ENCODE results near the gene HBM. TPM values are rescaled to one million over a fixed set of nuclear protein-coding genes. Genes with fewer than 3 reads are reported as not detected.

Gene HBM
- total RNA-seq, 3 donors from 2014 or later (not counting 1 experiment from before 2014, with no cell fraction given): not detected

GRCh38 chr16:140175-140857, 25.5 kb upstream of the HBM start:
- Histone ChIP-seq H3K4me1 (ENCODE audit: control insufficient read depth, insufficient read depth, low read length) (peaks cover 14% of the 10 kb centered on the region), H3K27me3 (ENCODE audit: control insufficient read depth, insufficient read depth, low read length) (no peaks in the 10 kb centered on the region), H3K9me3 (ENCODE audit: control insufficient read depth, insufficient read depth, low read length) (no peaks in the 10 kb centered on the region), H3K27ac (ENCODE audit: low read length) (no peak overlapping the region), H3K36me3 (ENCODE audit: control insufficient read depth, insufficient read depth, low read length) (no peaks in the 10 kb centered on the region), H3K4me3 (ENCODE audit: low read length) (no peak overlapping the region)
- DNase-seq (no peak), ATAC-seq (no peak)
- Mint-ChIP-seq H3K36me3 (no peaks in the 10 kb centered on the region), H3K4me3 (peak overlapping the region; percentile 69), H3K27ac (peak overlapping the region in 1 of 2 donors; percentile 95), H3K9me3 (no peaks in the 10 kb centered on the region), H3K27me3 (ENCODE audit: low read depth in 2 of 2) (peaks cover 5 to 6% of the 10 kb centered on the region in 2 donors), H3K4me1 (peaks cover 5 to 11% of the 10 kb centered on the region in 2 donors)
- WGBS (ENCODE audit: insufficient coverage): 83% methylated on average over 8 of the region's 10 CpGs
- TF ChIP-seq, protein P1, sequence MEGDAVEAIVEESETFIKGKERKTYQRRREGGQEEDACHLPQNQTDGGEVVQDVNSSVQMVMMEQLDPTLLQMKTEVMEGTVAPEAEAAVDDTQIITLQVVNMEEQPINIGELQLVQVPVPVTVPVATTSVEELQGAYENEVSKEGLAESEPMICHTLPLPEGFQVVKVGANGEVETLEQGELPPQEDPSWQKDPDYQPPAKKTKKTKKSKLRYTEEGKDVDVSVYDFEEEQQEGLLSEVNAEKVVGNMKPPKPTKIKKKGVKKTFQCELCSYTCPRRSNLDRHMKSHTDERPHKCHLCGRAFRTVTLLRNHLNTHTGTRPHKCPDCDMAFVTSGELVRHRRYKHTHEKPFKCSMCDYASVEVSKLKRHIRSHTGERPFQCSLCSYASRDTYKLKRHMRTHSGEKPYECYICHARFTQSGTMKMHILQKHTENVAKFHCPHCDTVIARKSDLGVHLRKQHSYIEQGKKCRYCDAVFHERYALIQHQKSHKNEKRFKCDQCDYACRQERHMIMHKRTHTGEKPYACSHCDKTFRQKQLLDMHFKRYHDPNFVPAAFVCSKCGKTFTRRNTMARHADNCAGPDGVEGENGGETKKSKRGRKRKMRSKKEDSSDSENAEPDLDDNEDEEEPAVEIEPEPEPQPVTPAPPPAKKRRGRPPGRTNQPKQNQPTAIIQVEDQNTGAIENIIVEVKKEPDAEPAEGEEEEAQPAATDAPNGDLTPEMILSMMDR (IDR thresholded peaks at IDR 0.05): no peak
- intact Hi-C loops (cut with micrococcal nuclease): no loop called here

- H3K36me3 ChIP-seq (ENCODE audit: control insufficient read depth, insufficient read depth, low read length): no peaks in the 10 kb centered on the region
- no peaks in the 10 kb centered on the region for H3K9me3 ChIP-seq (ENCODE audit: control insufficient read depth, insufficient read depth, low read length)
- H3K4me3 ChIP-seq (ENCODE audit: low read length): no peak overlapping the region
- 90% methylated on average over 12 of the region's 12 CpGs for WGBS (ENCODE audit: insufficient coverage)
- H3K27ac Mint-ChIP-seq: no peak overlapping the region
- peaks cover 5 to 6% of the 10 kb centered on the region in 2 donors for H3K27me3 Mint-ChIP-seq (ENCODE audit: low read depth in 2 of 2)
- no peak overlapping the region for H3K4me3 Mint-ChIP-seq
- ATAC-seq: no peak
- no peaks in the 10 kb centered on the region for H3K27me3 ChIP-seq (ENCODE audit: control insufficient read depth, insufficient read depth, low read length)
- TF ChIP-seq, protein P1 (IDR thresholded peaks at IDR 0.05): no peak
- DNase-seq: no peak
- peaks cover 9% of the 10 kb centered on the region for H3K4me1 ChIP-seq (ENCODE audit: control insufficient read depth, insufficient read depth, low read length)
- no peaks in the 10 kb centered on the region for H3K9me3 Mint-ChIP-seq
- H3K36me3 Mint-ChIP-seq: no peaks in the 10 kb centered on the region
- peaks cover 5 to 11% of the 10 kb centered on the region in 2 donors for H3K4me1 Mint-ChIP-seq
- no peak overlapping the region for H3K27ac ChIP-seq (ENCODE audit: low read length)
- intact Hi-C loops (cut with micrococcal nuclease): no loop called here
Measured at GRCh38 chr16:142405-142967, 23.3 kb upstream of the HBM start.

DNA sequence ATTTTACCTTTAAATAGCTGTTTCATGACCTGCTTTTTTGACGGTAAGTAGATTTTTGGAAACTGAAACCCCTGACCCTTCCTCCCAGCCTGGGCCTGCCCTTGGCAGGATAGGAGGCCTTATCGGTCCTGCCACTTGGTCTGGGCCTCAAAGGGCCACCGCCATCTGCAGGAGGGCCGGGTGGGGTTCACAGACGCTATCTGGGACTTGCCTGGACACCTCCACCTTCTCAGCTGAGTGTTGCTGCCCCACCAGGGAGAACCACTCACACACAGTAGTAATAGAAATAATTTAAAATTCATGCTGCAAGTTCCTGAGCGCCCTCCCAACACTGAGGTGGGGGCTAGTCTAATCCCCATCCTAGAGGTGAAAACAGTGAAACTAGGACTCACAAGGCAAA, 22.7 kb upstream of the HBM start:
- intact Hi-C loops (cut with micrococcal nuclease): no loop called here
- no peak overlapping the region for H3K27ac Mint-ChIP-seq
- DNase-seq (no peak), ATAC-seq (no peak)
- H3K36me3 Mint-ChIP-seq: no peaks in the 10 kb centered on the region
- TF ChIP-seq, protein P1 (IDR thresholded peaks at IDR 0.05): no peak
- H3K4me3 Mint-ChIP-seq: no peak overlapping the region
- no peak overlapping the region for H3K27ac ChIP-seq (ENCODE audit: low read length)
- H3K4me1 ChIP-seq (ENCODE audit: control insufficient read depth, insufficient read depth, low read length): peaks cover 3% of the 10 kb centered on the region
- H3K27me3 Mint-ChIP-seq (ENCODE audit: low read depth in 2 of 2): peaks cover 5 to 6% of the 10 kb centered on the region in 2 donors
- peaks cover 5 to 7% of the 10 kb centered on the region in 2 donors for H3K4me1 Mint-ChIP-seq
- H3K9me3 Mint-ChIP-seq: no peaks in the 10 kb centered on the region
- 94% methylated on average over 6 of the region's 6 CpGs for WGBS (ENCODE audit: insufficient coverage)
- no peak overlapping the region for H3K4me3 ChIP-seq (ENCODE audit: low read length)
- H3K36me3 ChIP-seq (ENCODE audit: control insufficient read depth, insufficient read depth, low read length): no peaks in the 10 kb centered on the region
- H3K9me3 ChIP-seq (ENCODE audit: control insufficient read depth, insufficient read depth, low read length): no peaks in the 10 kb centered on the region
- no peaks in the 10 kb centered on the region for H3K27me3 ChIP-seq (ENCODE audit: control insufficient read depth, insufficient read depth, low read length)
